Panc1 (cell line): Measurements from ENCODE around the gene KRT77.

Experiments
- CTCF ChIP-seq: fragments of 450-650 bp; IDR thresholded peaks from 2 replicates; pipeline ENCODE4 v1.5.1; 2017; ENCODE audit warnings: mild to moderate bottlenecking
- POLR2AphosphoS5 ChIP-seq: IDR thresholded peaks from 2 replicates; pipeline ENCODE4 v1.6.1; 2012; ENCODE audit warnings: mild to moderate bottlenecking, low read depth, low read length, moderate library complexity
- SIN3A ChIP-seq: IDR thresholded peaks from 2 replicates; pipeline ENCODE4 v1.6.1; 2012; ENCODE audit warnings: low read depth, mild to moderate bottlenecking, low read length, moderate library complexity, borderline replicate concordance; ENCODE audit not compliant: insufficient read depth
- TCF7L2 ChIP-seq: IDR thresholded peaks from 2 replicates; pipeline ENCODE4 v1.6.1; 2011; ENCODE audit warnings: mild to moderate bottlenecking, low read depth, low read length, inconsistent platforms

DNA sequence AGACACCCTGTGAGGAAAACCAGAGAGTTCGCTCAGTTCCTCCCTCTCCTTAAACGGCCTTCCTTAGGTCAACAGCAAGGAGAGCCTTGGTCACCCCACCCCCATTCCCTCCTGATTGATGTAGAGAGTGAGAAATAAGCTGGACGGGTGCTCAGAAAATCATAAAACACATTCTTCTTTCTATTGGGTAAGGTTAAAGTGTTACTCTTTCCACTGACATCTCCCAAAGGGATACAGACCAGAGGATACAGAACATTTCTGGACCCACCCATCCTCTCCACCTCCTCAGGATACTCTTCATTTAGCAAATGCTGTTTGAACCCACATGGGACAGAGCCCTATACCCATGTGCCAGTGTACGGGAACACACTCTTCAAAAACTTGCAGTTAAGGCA, 11.6 kb upstream of the KRT77 start:
- TF ChIP-seq CTCF (no peak), SIN3A (no peak), TCF7L2 (no peak), POLR2AphosphoS5 (no peak)
